Kidney (tissue), 14 donors: Measurements from ENCODE around the gene CYBA. TPM values are rescaled to one million over a fixed set of nuclear protein-coding genes. Genes with fewer than 3 reads are reported as not detected.

ENCODE experiments used
- DNase-seq, 5 donors: peaks; one replicate each; pipeline ENCODE4 v3.0.0-alpha.2; 2013 to 2020
- FAIRE-seq: peaks from 2 replicates; lab custom pipeline; 2012; peaks lifted over from hg19 to GRCh38; lab: Jason Lieb, UNC
- H3K27ac ChIP-seq, 2 donors: one replicate each; pipeline ENCODE4 v1.7.0; 2013; ENCODE audit warnings: low read depth in 2 of 2, low read length in 2 of 2, inconsistent platforms in 1 of 2
- H3K27me3 ChIP-seq: one replicate; pipeline ENCODE4 v1.7.1; 2013; ENCODE audit warnings: low read length, inconsistent platforms; ENCODE audit not compliant: control insufficient read depth, insufficient read depth
- H3K36me3 ChIP-seq, 3 donors: one replicate each; pipeline versions ENCODE4 v1.7.0 to v1.7.1; 2013; ENCODE audit warnings: low read length in 3 of 3, control low read depth in 1 of 3, inconsistent platforms in 1 of 3; ENCODE audit not compliant: insufficient read depth in 3 of 3, control insufficient read depth in 2 of 3
- H3K4me1 ChIP-seq, 3 donors: one replicate each; pipeline versions ENCODE4 v1.7.0 to v1.7.1; 2013; ENCODE audit warnings: low read length in 3 of 3, inconsistent platforms in 1 of 3, low read depth in 1 of 3; ENCODE audit not compliant: control insufficient read depth in 2 of 3, insufficient read depth in 2 of 3
- H3K4me3 ChIP-seq, 3 donors: one replicate each; pipeline versions ENCODE4 v1.7.0 to v1.8.1; 2013; ENCODE audit warnings: low read length in 3 of 3, control low read depth in 1 of 3, inconsistent platforms in 1 of 3
- H3K9ac ChIP-seq, 3 donors: one replicate each; pipeline versions ENCODE4 v1.7.0 to v1.7.1; 2013; ENCODE audit warnings: low read length in 3 of 3, control low read depth in 1 of 3, inconsistent platforms in 1 of 3
- H3K9me3 ChIP-seq, 3 donors: one replicate each; pipeline versions ENCODE4 v1.7.0 to v1.7.1; 2013; ENCODE audit warnings: low read length in 3 of 3, control low read depth in 1 of 3, inconsistent platforms in 1 of 3; ENCODE audit not compliant: control insufficient read depth in 2 of 3, insufficient read depth in 1 of 3
- CTCF ChIP-seq: IDR thresholded peaks from 3 replicates; pipeline ENCODE4 v1.5.1; 2012; ENCODE audit warnings: mild to moderate bottlenecking, moderate library complexity, borderline replicate concordance; ENCODE audit not compliant: insufficient read depth; ENCODE audit errors: extremely low read depth
- intact Hi-C: fragments of 100-400 bp; cut with DNase I; formaldehyde crosslinking; loops from one replicate; pipeline ENCODE4 v1.11.1; 2022
- polyA plus RNA-seq: library from polyadenylated mRNA; stranded (reverse); fragments of 350-450 nt; fragmentation: Illumina TruSeq; extraction: RNeasy Lipid Tissue Mini Kit (QIAGEN cat#74804); gene quantifications from one replicate; pipeline ENCODE4 v1.2.3, GENCODE V29; 2014; ENCODE audit warnings: low read depth, low replicate concordance; ENCODE audit not compliant: insufficient read depth
- total RNA-seq: library from RNA; stranded (reverse); fragmentation: NEBNext Ultra II Directional; extraction: Animal tissue kit (Norgen Biotek cat#: 25700); gene quantifications from one replicate; pipeline ENCODE4 v1.2.1, GENCODE V29; 2021
- donor health status: control.
- donor health status: control.
- donor health status: control.
- donor health status: control.
- donor health status: control.
- donor health status: DM: yes; HTN: yes; CAD: no.
- donor health status: Normal renal cell carcinoma (clear cell type).

The CYBA gene
- total and polyA plus RNA-seq, 2 donors from 2014 or later: 263 to 395 TPM

DNA sequence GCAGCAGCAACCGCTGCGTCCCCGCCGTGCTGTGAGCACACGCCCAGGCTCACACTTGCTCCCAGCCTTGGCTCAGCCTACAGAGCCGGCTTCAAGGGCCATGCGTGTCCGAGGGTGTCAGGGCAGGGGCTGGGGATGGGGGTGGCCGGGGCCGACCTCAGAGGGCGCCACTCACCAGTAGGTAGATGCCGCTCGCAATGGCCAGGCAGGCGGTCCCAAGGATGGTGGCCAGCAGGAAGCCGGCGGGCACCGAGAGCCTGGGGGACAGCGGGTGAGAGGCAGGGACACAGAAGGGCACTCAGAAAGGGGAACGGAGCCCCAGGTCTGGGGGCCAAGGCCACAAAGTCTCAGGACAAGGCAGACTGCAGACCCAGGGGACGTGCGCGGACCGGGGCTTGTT lies 4.9 kb downstream of the CYBA start:
- Histone ChIP-seq H3K9ac (no peak overlapping the region), H3K4me3 (no peak overlapping the region), H3K27ac (no peak overlapping the region), H3K27me3 (no peaks in the 10 kb centered on the region), H3K9me3 (no peaks in the 10 kb centered on the region), H3K36me3 (no peaks in the 10 kb centered on the region), H3K4me1 (peaks cover 0 to 8% (median 3%) of the 10 kb centered on the region in 3 donors)
- DNase-seq (no peak), FAIRE-seq (no peak)
- TF ChIP-seq CTCF: no peak
- intact Hi-C loops: no loop called here

GRCh38 chr16:88645455-88645854 lies 5.4 kb downstream of the CYBA start:
- Histone ChIP-seq H3K27ac (no peak overlapping the region), H3K9me3 (no peaks in the 10 kb centered on the region), H3K4me1 (peaks cover 0 to 8% (median 3%) of the 10 kb centered on the region in 3 donors), H3K27me3 (peaks cover under 1% of the 10 kb centered on the region), H3K36me3 (no peaks in the 10 kb centered on the region), H3K9ac (no peak overlapping the region), H3K4me3 (no peak overlapping the region)
- no peak for FAIRE-seq
- no peak for TF ChIP-seq CTCF
- intact Hi-C loops: no loop called here
- DNase-seq: no peak

DNA sequence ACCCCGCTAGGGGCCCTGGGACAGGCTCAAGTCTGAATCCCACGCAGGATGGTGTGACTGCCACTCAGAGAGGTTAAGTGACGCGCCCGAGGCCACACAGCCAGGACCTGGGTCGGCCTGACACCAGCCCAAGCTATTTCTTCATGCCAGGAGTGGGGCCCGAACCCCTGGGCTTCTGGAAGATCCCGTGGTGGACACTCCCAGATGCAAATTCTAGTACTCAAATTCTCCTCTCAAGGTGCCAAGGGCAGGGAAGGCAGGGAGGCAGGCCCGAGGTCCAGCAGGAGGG lies 7.3 kb downstream of the CYBA start:
- Histone ChIP-seq H3K27me3 (peaks cover 6% of the 10 kb centered on the region), H3K4me1 (peaks cover 0 to 2% (median 0%) of the 10 kb centered on the region in 3 donors), H3K9me3 (no peaks in the 10 kb centered on the region), H3K4me3 (no peak overlapping the region), H3K27ac (no peak overlapping the region), H3K36me3 (no peaks in the 10 kb centered on the region), H3K9ac (no peak overlapping the region)
- intact Hi-C loops: no loop called here
- no peak for DNase-seq
- no peak for TF ChIP-seq CTCF
- FAIRE-seq: no peak
